Measurements from ENCODE around the gene IFRD2.
A peak's percentile ranks its signal among the peaks of the same experiment; 100 is the strongest.

The IFRD2 gene

GRCh38 chr3:50260027-50260941 is 31.9 kb downstream of the IFRD2 start:
- no peak for DNase-seq (ENCODE audit: low read depth)
- peak; percentile 92 for TF ChIP-seq CTCF (IDR thresholded peaks at IDR 0.05; ENCODE audit: low read depth, low read length, missing control alignments)
- peak overlapping the region; percentile 56 for H3K4me3 ChIP-seq (ENCODE audit: low read depth, low read length)

GRCh38 chr3:50259432-50260026 is 32.7 kb downstream of the IFRD2 start:
- no peak for TF ChIP-seq CTCF (IDR thresholded peaks at IDR 0.05; ENCODE audit: low read depth, low read length, missing control alignments)
- H3K4me3 ChIP-seq (ENCODE audit: low read depth, low read length) = no peak overlapping the region; the same call in 1 of the 2 replicates
- no peak for DNase-seq (ENCODE audit: low read depth)

- no peak for TF ChIP-seq CTCF (IDR thresholded peaks at IDR 0.05; ENCODE audit: low read depth, low read length, missing control alignments)
- DNase-seq (ENCODE audit: low read depth) = no peak
- H3K4me3 ChIP-seq (ENCODE audit: low read depth, low read length) = no peak overlapping the region
Observed at GRCh38 chr3:50258979-50259378, 33.2 kb downstream of the IFRD2 start.

GRCh38 chr3:50258029-50258680 is 34.1 kb downstream of the IFRD2 start:
- no peak for DNase-seq (ENCODE audit: low read depth)
- no peak for TF ChIP-seq CTCF (IDR thresholded peaks at IDR 0.05; ENCODE audit: low read depth, low read length, missing control alignments)
- H3K4me3 ChIP-seq (ENCODE audit: low read depth, low read length) = no peak overlapping the region

GRCh38 chr3:50256978-50257890 is 35.0 kb downstream of the IFRD2 start:
- TF ChIP-seq CTCF (IDR thresholded peaks at IDR 0.05; ENCODE audit: low read depth, low read length, missing control alignments) = peak; percentile 45
- H3K4me3 ChIP-seq (ENCODE audit: low read depth, low read length) = no peak overlapping the region
- no peak for DNase-seq (ENCODE audit: low read depth)

- H3K4me3 ChIP-seq (ENCODE audit: low read depth, low read length) = no peak overlapping the region
- TF ChIP-seq CTCF (IDR thresholded peaks at IDR 0.05; ENCODE audit: low read depth, low read length, missing control alignments) = no peak
- DNase-seq (ENCODE audit: low read depth) = no peak
Observed at GRCh38 chr3:50255251-50255615, 37.0 kb downstream of the IFRD2 start.

All from GM12864 (cell line).